ENCODE results near the gene TLE3. TPM values are rescaled to one million over a fixed set of nuclear protein-coding genes. Genes with fewer than 3 reads are reported as not detected.

Gene TLE3
- total RNA-seq, 3 donors from 2014 or later = 67.0 to 73.9 (median 73.4) TPM

DNA sequence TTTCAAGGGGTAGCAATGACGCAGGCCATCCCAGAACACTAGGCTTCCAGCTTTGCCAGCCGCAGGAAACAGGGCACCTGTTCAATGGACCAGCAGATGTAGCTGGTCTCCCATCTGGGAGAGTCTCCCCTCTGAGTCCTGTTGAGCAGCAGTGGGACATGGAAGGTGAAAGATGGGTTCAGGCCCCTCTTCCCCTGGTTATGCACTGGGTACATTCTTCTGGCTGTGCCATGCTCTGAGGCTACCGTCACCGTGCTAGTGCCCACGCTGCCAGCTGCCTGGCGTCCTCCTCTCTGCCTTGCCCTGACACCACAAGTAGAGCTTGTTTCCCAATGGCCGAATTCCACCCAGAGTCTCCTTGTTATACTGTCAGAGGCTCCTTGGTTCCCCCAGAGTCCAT, 63.1 kb downstream of the TLE3 start:
- intact Hi-C loops (cut with DNase I; ENCODE audit: low total_unique reads) = no loop called here
- Histone ChIP-seq H3K9me3 (no peaks in the 10 kb centered on the region), H3K4me3 (no peak overlapping the region), H3K27me3 (no peaks in the 10 kb centered on the region), H3K36me3 (no peaks in the 10 kb centered on the region), H3K27ac (no peak overlapping the region), H3K4me1 (no peaks in the 10 kb centered on the region)
- no peak for TF ChIP-seq POLR2AphosphoS5 (IDR thresholded peaks at IDR 0.05)
- TF ChIP-seq CTCF (IDR thresholded peaks at IDR 0.05) = no peak
- no peak for TF ChIP-seq POLR2A (IDR thresholded peaks at IDR 0.05)
- no peak for DNase-seq (ENCODE audit: low spot score in 2 of 2)

GRCh38 chr15:70034141-70034540, 63.6 kb downstream of the TLE3 start:
- Histone ChIP-seq H3K9me3 (no peaks in the 10 kb centered on the region), H3K27me3 (no peaks in the 10 kb centered on the region), H3K4me1 (no peaks in the 10 kb centered on the region), H3K27ac (no peak overlapping the region), H3K36me3 (no peaks in the 10 kb centered on the region), H3K4me3 (no peak overlapping the region)
- DNase-seq (ENCODE audit: low spot score in 2 of 2) = no peak
- intact Hi-C loops (cut with DNase I; ENCODE audit: low total_unique reads) = no loop called here
- TF ChIP-seq POLR2A (IDR thresholded peaks at IDR 0.05) = no peak
- no peak for TF ChIP-seq CTCF (IDR thresholded peaks at IDR 0.05)
- TF ChIP-seq POLR2AphosphoS5 (IDR thresholded peaks at IDR 0.05) = no peak

DNA sequence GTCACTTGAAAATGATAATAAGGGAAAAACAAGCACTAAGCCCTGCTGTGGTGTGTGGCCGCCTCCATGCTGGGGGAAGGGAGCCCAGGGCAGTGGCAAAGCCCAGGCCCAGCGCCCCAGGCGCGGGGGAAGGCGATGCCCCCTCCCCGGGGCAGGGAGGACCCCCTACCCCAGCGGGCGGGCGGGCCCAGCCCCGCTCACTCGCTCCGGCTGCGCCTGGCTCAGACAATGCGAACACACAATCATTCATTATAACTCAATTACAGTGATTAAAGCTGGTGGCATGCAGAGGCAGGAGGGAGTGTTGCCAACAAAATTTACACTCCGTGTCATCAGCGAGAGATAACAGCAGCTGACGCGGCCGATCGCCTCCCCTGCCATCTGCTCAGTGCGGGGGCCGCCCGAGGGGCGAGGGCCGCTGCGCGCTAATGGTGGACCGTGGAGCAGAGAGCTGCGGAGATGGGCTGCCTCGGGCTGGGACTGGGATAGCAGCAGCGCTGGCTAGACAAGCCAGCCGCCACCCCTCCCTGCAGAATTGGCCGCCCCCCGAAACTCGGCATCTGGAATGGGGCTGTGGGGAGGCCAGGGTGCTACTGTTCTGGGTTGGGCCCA, 64.1 kb downstream of the TLE3 start:
- TF ChIP-seq POLR2AphosphoS5 (IDR thresholded peaks at IDR 0.05) (no peak), CTCF (IDR thresholded peaks at IDR 0.05) (no peak), POLR2A (IDR thresholded peaks at IDR 0.05) (no peak)
- no peak for DNase-seq (ENCODE audit: low spot score in 2 of 2)
- Histone ChIP-seq H3K36me3 (no peaks in the 10 kb centered on the region), H3K27ac (no peak overlapping the region), H3K4me3 (no peak overlapping the region), H3K27me3 (no peaks in the 10 kb centered on the region), H3K9me3 (no peaks in the 10 kb centered on the region), H3K4me1 (no peaks in the 10 kb centered on the region)
- intact Hi-C loops (cut with DNase I; ENCODE audit: low total_unique reads) = no loop called here

DNA sequence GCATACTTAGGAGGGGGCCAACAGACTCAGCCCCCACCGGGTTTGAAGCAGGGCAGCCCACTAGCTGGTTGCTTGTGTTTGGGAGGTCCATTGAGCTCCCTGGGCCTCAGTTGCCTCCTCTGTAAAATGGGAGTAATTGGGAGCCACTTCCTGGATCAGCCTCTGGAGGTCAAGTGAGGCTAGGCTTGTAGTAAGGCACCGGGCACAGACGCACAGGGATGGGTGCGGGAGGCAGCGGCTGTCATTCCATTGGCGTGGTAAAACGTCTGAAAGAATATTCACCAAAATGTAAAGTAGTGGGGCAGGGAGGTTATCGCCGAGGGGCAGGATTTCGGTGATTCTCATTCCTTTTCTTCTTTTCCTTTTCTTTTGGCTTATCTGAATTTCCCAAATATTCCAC, 64.6 kb downstream of the TLE3 start:
- DNase-seq (ENCODE audit: low spot score in 2 of 2) = no peak
- H3K27ac ChIP-seq = no peak overlapping the region
- no peak overlapping the region for H3K4me3 ChIP-seq
- no peaks in the 10 kb centered on the region for H3K36me3 ChIP-seq
- no peak for TF ChIP-seq CTCF (IDR thresholded peaks at IDR 0.05)
- TF ChIP-seq POLR2A (IDR thresholded peaks at IDR 0.05) = no peak
- no peak for TF ChIP-seq POLR2AphosphoS5 (IDR thresholded peaks at IDR 0.05)
- H3K27me3 ChIP-seq = no peaks in the 10 kb centered on the region
- intact Hi-C loops (cut with DNase I; ENCODE audit: low total_unique reads) = no loop called here
- H3K4me1 ChIP-seq = no peaks in the 10 kb centered on the region
- no peaks in the 10 kb centered on the region for H3K9me3 ChIP-seq

DNA sequence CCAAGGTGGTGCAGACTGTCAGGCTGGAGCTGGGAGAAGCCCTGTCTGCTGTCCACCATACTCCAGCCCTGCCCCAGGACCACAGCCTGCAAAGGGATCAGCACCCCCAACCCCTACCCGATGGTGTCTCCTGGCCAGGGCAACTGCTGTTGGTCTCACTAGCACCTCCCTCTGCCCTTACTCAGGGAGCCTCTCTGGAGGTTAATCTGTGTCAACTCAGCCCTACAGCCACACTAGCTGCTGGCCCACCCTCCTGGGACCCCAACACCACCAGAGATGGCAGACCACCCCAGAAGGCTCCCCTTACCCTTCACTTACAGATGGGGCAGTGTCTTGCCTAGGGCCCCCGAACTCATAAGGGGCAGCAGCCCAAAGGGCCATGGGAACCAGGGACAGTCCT, 65.2 kb downstream of the TLE3 start:
- no peak for TF ChIP-seq CTCF (IDR thresholded peaks at IDR 0.05)
- no peak for TF ChIP-seq POLR2AphosphoS5 (IDR thresholded peaks at IDR 0.05)
- no peak for TF ChIP-seq POLR2A (IDR thresholded peaks at IDR 0.05)
- Histone ChIP-seq H3K36me3 (no peaks in the 10 kb centered on the region), H3K27ac (no peak overlapping the region), H3K4me3 (no peak overlapping the region), H3K9me3 (no peaks in the 10 kb centered on the region), H3K4me1 (no peaks in the 10 kb centered on the region), H3K27me3 (no peaks in the 10 kb centered on the region)
- no peak for DNase-seq (ENCODE audit: low spot score in 2 of 2)
- intact Hi-C loops (cut with DNase I; ENCODE audit: low total_unique reads) = no loop called here
